Cardiac atrium fibroblast (primary cell): ENCODE results near the gene CTNNA2. TPM values are rescaled to one million over a fixed set of nuclear protein-coding genes. Genes with fewer than 3 reads are reported as not detected.

Experiments used
- total RNA-seq: library from RNA; depleted of rRNA; stranded (reverse); fragments of >200 nt; gene quantifications from 2 replicates; pipeline ENCODE4 v1.2.3, GENCODE V29; 2015

Gene CTNNA2
- not detected in 2 replicates for total RNA-seq

DNA sequence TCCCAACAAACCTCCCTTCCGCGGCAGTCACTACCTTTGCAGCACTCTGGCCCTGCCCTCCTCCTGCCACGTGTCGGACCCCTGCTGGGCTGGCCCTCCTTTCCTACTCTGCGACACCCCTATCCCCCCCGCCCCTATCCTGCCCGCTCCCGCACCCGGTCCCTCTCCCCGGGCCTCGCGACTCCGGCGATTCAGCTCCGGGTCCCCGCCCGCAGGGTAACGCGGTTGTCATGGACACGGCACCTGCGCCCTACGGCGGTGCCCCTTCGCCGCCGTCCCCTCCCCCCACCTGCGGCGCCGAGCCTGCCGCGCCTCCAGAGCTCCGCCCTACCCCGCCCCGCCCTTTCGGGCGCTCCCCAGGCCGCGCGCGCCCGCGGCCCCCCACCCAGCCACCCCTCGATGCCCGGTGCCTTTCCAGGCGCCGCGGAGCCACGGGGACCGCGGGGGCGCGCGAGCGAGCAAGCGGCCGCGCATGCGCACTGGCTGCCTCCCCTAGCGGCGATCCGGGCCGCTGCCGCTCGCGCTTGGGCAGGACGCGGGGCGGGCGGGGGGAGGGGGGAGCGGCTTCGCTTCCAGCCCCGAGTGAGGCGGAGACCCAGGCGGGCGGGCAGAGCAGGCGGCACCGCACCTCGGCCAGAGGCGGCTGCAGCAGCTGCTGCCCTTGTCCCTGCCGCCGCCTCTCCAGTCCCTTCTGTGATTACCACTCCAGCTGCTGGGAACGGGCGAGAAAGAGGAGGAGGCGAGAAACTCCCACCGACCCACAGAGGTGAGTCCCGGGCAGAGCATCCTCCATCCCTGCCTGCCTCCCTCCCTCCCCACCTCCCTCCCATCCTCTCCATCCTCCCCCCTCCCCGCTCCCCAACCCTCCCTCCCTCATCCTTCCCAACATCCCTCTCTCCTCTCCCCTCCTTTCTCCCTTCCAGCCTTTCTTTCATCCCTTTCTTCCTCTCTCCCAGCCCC lies at the start of gene CTNNA2:
Gene CTNNA2 (plus strand): TSS at position 610 of the 960 bp plus-strand sequence.

DNA sequence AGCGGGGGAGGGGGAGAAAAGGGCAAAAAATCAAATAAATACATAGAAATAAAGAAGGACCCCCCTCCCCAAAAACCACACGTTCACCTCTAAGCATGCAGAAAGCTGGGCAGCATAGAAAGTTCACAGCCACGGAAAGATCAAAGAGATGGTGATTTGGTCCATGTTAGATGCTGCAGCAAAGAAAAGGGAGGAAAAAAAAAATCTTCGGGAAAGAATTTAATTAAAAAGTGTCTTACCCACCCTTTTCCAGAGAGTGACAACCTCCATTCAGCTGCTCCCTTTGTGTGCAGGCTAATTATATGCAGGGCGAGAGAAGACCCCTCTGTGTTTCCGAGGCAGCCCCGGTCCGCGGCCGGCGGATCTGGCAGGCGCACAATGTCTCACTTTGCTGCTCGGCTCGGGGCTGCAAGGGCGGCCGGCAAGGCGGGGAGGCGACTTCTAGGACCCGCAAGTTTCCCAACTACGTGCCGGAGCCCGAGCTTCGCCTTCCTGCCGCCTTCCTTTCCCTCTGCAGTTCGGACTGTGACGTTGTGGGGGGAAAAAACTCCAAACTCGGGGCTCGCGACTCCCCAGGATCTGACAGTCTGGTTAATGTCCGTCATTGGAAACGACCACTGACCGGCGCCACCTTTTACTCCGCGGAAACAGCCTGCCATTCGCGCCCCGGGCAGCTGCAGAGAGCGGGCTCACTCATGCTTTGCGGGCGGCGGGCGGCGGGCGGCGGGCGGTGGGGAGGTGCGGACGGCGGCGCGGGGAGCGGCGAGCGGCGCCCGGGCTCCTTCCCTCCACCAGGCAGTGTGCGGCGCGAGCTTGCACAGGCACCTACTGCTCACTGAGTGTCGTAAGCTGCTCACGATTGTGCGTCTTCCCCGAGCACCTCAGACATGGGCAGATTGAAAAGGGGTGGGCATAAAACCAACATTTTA lies 791.3 kb downstream of the CTNNA2 start, which contains the start of gene LRRTM1:
Gene LRRTM1 (minus strand): TSS at position 844 of the 929 bp plus-strand sequence. CDS start 933 bp downstream, outside the sequence.

